SK-N-SH (cell line): Measurements from ENCODE around the gene EFCAB8. TPM values are rescaled to one million over a fixed set of nuclear protein-coding genes. Genes with fewer than 3 reads are reported as not detected.

Source experiments
- CTCF ChIA-PET: fragments of 300-600, 350-600 bp; formaldehyde crosslinking; extraction: SDS; loops from one replicate; lab custom pipeline; 2021; lab: Yijun Ruan, JAX
- POLR2A ChIA-PET: fragments of 350-600 bp; sonication (Branson Sonifier 250); formaldehyde crosslinking; extraction: SDS; loops from one replicate; lab custom pipeline; 2020; ENCODE audit warnings: antibody characterized with exemption, inconsistent platforms; lab: Yijun Ruan, JAX
- DNase-seq: peaks from one replicate; pipeline ENCODE4 v3.0.0; 2012
- H2AFZ ChIP-seq: fragments of 200-600 bp; sonication (generic); 2 replicates; pipeline ENCODE4 v1.8.1; 2016; ENCODE audit warnings: antibody characterized with exemption, mild to moderate bottlenecking, low read depth
- H3F3A ChIP-seq: fragments of 200-600 bp; sonication (generic); replicated peaks from 2 replicates; pipeline ENCODE3; 2016; ENCODE audit warnings: antibody characterized with exemption, mild to moderate bottlenecking; ENCODE audit not compliant: insufficient read depth
- H3K27ac ChIP-seq, 2 experiments: fragments of 200-500 bp in 1 of 2; fragments of 200-600 bp in 1 of 2; sonication (Bioruptor generic) in 1 of 2; sonication (generic), shearing (Covaris generic) in 1 of 2; 2 replicates each; pipeline versions ENCODE4 v1.5.1 to v1.6.1; 2014 to 2016; ENCODE audit warnings: low read depth in 2 of 2, inconsistent platforms in 1 of 2, low read length in 1 of 2, mild to moderate bottlenecking in 1 of 2, mixed read lengths in 1 of 2
- H3K27me3 ChIP-seq: fragments of 200-600 bp; sonication (generic), shearing (Covaris generic); 2 replicates; pipeline ENCODE4 v1.6.1; 2016; ENCODE audit warnings: mixed run types; ENCODE audit not compliant: insufficient read depth
- H3K36me3 ChIP-seq, 2 experiments: fragments of 200-500 bp in 1 of 2; fragments of 200-600 bp in 1 of 2; sonication (Bioruptor generic) in 1 of 2; sonication (generic) in 1 of 2; replicated peaks in 1 of 2; 2 replicates each; pipeline versions ENCODE3 to v1.5.1; 2014 to 2016; ENCODE audit warnings: low read length in 1 of 2, mild to moderate bottlenecking in 1 of 2; ENCODE audit not compliant: insufficient read depth in 2 of 2, control insufficient read depth in 1 of 2
- H3K4me1 ChIP-seq, 2 experiments: fragments of 200-500 bp in 1 of 2; fragments of 200-600 bp in 1 of 2; sonication (Bioruptor generic) in 1 of 2; sonication (generic), shearing (Covaris generic) in 1 of 2; 2 replicates each; pipeline versions ENCODE4 v1.5.1 to v1.6.1; 2014 to 2016; ENCODE audit warnings: low read depth in 1 of 2, low read length in 1 of 2, mixed run types in 1 of 2; ENCODE audit not compliant: insufficient read depth in 2 of 2, control insufficient read depth in 1 of 2
- H3K4me2 ChIP-seq: fragments of 200-600 bp; sonication (generic), shearing (Covaris generic); 2 replicates; pipeline ENCODE4 v1.6.1; 2017; ENCODE audit warnings: mixed run types
- H3K4me3 ChIP-seq, 2 experiments: fragments of 200-500 bp in 1 of 2; fragments of 200-600 bp in 1 of 2; sonication (Bioruptor generic) in 1 of 2; sonication (generic), shearing (Covaris generic) in 1 of 2; 2 replicates each; pipeline versions ENCODE4 v1.5.1 to v1.8.1; 2014 to 2016; ENCODE audit warnings: low read depth in 2 of 2, inconsistent platforms in 1 of 2, low read length in 1 of 2, mild to moderate bottlenecking in 1 of 2, mixed read lengths in 1 of 2, moderate library complexity in 1 of 2
- H3K79me2 ChIP-seq: fragments of 200-600 bp; sonication (generic); 2 replicates; pipeline ENCODE4 v1.8.1; 2017; ENCODE audit warnings: mild to moderate bottlenecking; ENCODE audit not compliant: insufficient read depth
- H3K9ac ChIP-seq: fragments of 200-600 bp; sonication (generic); 2 replicates; pipeline ENCODE4 v1.6.1; 2017; ENCODE audit warnings: mixed run types
- H3K9me2 ChIP-seq: fragments of 200-600 bp; sonication (generic); 2 replicates; pipeline ENCODE4 v1.6.1; 2017; ENCODE audit warnings: mixed run types
- H3K9me3 ChIP-seq: fragments of 200-600 bp; sonication (generic); 2 replicates; pipeline ENCODE4 v1.6.1; 2017; ENCODE audit warnings: mixed run types, mild to moderate bottlenecking, moderate library complexity
- H4K20me1 ChIP-seq: fragments of 200-600 bp; sonication (generic); 2 replicates; pipeline ENCODE4 v1.6.1; 2017; ENCODE audit warnings: mild to moderate bottlenecking, mixed run types; ENCODE audit not compliant: insufficient read depth
- EP300 ChIP-seq, 2 experiments: IDR thresholded peaks; 2 replicates each; pipeline versions ENCODE4 v1.4.0 to v1.6.1; 2012; ENCODE audit warnings: borderline replicate concordance in 1 of 2, low read depth in 1 of 2, low read length in 1 of 2
- EZH2phosphoT487 ChIP-seq: fragments of 200-600 bp; sonication (generic); IDR thresholded peaks from 2 replicates; pipeline ENCODE4 v1.6.1; 2017; ENCODE audit warnings: low read depth, mixed run types, mild to moderate bottlenecking, antibody characterized with exemption, moderate library complexity, borderline replicate concordance
- FOXM1 ChIP-seq: IDR thresholded peaks from 2 replicates; pipeline ENCODE4 v1.4.0; 2012; ENCODE audit warnings: low read depth, mild to moderate bottlenecking
- GATA2 ChIP-seq: sonication (generic); formaldehyde crosslinking; IDR thresholded peaks from 2 replicates; pipeline ENCODE4 v1.5.0; 2020; ENCODE audit warnings: mild to moderate bottlenecking, missing genetic modification reagents
- MEF2A ChIP-seq: IDR thresholded peaks from 2 replicates; pipeline ENCODE4 v1.4.0; 2012; ENCODE audit warnings: low read depth, borderline replicate concordance
- MXI1 ChIP-seq: IDR thresholded peaks from 2 replicates; pipeline ENCODE4 v1.6.1; 2012; ENCODE audit warnings: mild to moderate bottlenecking, low read depth, low read length, improper control_type of control experiment
- NFIC ChIP-seq: IDR thresholded peaks from 2 replicates; pipeline ENCODE4 v1.4.0; 2012; ENCODE audit warnings: borderline replicate concordance
- NRF1 ChIP-seq: IDR thresholded peaks from 2 replicates; pipeline ENCODE4 v1.6.1; 2012; ENCODE audit warnings: low read depth, mild to moderate bottlenecking, low read length
- RAD21 ChIP-seq: IDR thresholded peaks from 2 replicates; pipeline ENCODE4 v1.6.1; 2012; ENCODE audit warnings: mild to moderate bottlenecking, low read length
- RFX5 ChIP-seq: IDR thresholded peaks from 2 replicates; pipeline ENCODE4 v1.6.1; 2012; ENCODE audit warnings: mild to moderate bottlenecking, improper control_type of control experiment, low read length
- SIN3A ChIP-seq: IDR thresholded peaks from 2 replicates; pipeline ENCODE4 v1.6.1; 2012; ENCODE audit warnings: low read depth, mild to moderate bottlenecking, low read length, moderate library complexity, borderline replicate concordance
- SMC3 ChIP-seq: IDR thresholded peaks from 2 replicates; pipeline ENCODE4 v1.6.1; 2012; ENCODE audit warnings: low read depth, low read length, improper control_type of control experiment
- TAF1 ChIP-seq: IDR thresholded peaks from 2 replicates; pipeline ENCODE4 v1.6.1; 2012; ENCODE audit warnings: low read depth, mild to moderate bottlenecking, low read length, moderate library complexity, borderline replicate concordance
- TEAD4 ChIP-seq: IDR thresholded peaks from 2 replicates; pipeline ENCODE4 v1.4.0; 2012; ENCODE audit warnings: mild to moderate bottlenecking, borderline replicate concordance; ENCODE audit not compliant: insufficient read depth
- YY1 ChIP-seq: IDR thresholded peaks from 2 replicates; pipeline ENCODE4 v1.4.0; 2012; ENCODE audit warnings: low read depth, mild to moderate bottlenecking
- WGBS: methylation state at CpG from one replicate; pipeline ENCODE4 v1.1.6; 2017; ENCODE audit warnings: low lambda C conversion rate; 5-methylcytosine and 5-hydroxymethylcytosine counted together
- polyA plus RNA-seq, 3 experiments: library from polyadenylated mRNA; depleted of rRNA; stranded (reverse); fragments of >200 nt; gene quantifications; 2 replicates each; pipeline ENCODE4 v1.2.3, GENCODE V29; 2012
- TF ChIP-seq, protein P1 (sequence below): IDR thresholded peaks from 2 replicates; pipeline ENCODE4 v1.4.0; 2012; ENCODE audit warnings: low read depth, borderline replicate concordance
- TF ChIP-seq, protein P2 (sequence below): IDR thresholded peaks from 2 replicates; pipeline ENCODE4 v1.6.1; 2012; ENCODE audit warnings: mild to moderate bottlenecking, low read depth, low read length, moderate library complexity
- TF ChIP-seq, protein P3 (sequence below): IDR thresholded peaks from 2 replicates; pipeline ENCODE4; 2012
- TF ChIP-seq, protein P4 (sequence below): IDR thresholded peaks from 2 replicates; pipeline ENCODE4 v1.4.0; 2012; ENCODE audit warnings: low read depth, borderline replicate concordance
- TF ChIP-seq, protein P5 (sequence below): IDR thresholded peaks from 2 replicates; pipeline ENCODE4 v1.4.0; 2012; ENCODE audit warnings: low read depth

Gene EFCAB8
- polyA plus RNA-seq, 1 of the 3 experiments (the other 2 are of a cell fraction), result not detected

DNA sequence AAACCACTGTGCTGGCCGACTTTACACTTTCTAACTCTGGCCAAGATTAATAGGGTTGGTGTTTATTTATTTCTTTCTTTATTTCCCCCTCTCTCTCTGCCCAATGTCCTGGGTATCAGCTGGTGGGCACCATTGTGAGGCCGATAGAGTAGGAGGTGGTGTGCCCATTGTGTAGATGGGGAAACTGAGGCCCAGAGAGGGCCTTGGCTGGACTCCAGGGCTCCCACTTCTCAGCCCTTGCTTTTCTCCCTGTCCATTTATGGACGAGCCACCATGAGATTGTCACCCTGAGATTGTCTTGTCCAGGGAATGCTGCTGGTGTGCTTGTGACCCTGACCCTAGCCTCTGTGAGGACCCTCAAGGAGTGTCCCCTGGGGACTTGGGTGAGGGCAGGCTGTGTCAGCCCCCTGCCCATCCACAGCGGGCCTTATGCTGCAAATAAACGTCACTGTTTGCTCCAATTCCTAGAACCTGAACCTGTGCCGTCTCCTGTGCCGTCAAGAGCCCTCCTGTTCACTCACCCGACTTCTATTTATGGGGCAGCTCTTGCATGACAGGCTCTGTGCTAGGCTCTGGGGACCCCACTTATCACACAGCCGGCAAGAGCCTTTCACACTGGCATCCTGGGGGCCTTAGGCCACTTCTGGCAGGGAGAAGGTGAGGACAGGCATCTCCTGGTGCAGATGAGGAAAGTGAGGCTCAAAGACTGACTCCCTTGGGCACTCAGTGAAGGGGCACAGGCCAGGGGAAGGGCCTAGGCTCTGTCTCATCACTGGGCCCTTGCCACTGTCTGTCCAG lies 120.7 kb downstream of the EFCAB8 start:
- TF ChIP-seq, protein P1, sequence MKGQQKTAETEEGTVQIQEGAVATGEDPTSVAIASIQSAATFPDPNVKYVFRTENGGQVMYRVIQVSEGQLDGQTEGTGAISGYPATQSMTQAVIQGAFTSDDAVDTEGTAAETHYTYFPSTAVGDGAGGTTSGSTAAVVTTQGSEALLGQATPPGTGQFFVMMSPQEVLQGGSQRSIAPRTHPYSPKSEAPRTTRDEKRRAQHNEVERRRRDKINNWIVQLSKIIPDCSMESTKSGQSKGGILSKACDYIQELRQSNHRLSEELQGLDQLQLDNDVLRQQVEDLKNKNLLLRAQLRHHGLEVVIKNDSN, result no peak
- no peak for TF ChIP-seq TEAD4
- TF ChIP-seq, protein P2, sequence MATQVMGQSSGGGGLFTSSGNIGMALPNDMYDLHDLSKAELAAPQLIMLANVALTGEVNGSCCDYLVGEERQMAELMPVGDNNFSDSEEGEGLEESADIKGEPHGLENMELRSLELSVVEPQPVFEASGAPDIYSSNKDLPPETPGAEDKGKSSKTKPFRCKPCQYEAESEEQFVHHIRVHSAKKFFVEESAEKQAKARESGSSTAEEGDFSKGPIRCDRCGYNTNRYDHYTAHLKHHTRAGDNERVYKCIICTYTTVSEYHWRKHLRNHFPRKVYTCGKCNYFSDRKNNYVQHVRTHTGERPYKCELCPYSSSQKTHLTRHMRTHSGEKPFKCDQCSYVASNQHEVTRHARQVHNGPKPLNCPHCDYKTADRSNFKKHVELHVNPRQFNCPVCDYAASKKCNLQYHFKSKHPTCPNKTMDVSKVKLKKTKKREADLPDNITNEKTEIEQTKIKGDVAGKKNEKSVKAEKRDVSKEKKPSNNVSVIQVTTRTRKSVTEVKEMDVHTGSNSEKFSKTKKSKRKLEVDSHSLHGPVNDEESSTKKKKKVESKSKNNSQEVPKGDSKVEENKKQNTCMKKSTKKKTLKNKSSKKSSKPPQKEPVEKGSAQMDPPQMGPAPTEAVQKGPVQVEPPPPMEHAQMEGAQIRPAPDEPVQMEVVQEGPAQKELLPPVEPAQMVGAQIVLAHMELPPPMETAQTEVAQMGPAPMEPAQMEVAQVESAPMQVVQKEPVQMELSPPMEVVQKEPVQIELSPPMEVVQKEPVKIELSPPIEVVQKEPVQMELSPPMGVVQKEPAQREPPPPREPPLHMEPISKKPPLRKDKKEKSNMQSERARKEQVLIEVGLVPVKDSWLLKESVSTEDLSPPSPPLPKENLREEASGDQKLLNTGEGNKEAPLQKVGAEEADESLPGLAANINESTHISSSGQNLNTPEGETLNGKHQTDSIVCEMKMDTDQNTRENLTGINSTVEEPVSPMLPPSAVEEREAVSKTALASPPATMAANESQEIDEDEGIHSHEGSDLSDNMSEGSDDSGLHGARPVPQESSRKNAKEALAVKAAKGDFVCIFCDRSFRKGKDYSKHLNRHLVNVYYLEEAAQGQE, result no peak
- no peak for TF ChIP-seq MEF2A
- TF ChIP-seq RFX5, result no peak
- TF ChIP-seq EP300 (IDR thresholded peaks at IDR 0.05; ENCODE audit: borderline replicate concordance in 1 of 2, low read depth in 1 of 2, low read length in 1 of 2), result no peak
- no peak for TF ChIP-seq GATA2 (CRISPR knock-in tag)
- TF ChIP-seq FOXM1, result no peak
- TF ChIP-seq TAF1, result no peak
- no peak for TF ChIP-seq SIN3A
- no peak for TF ChIP-seq YY1
- TF ChIP-seq EZH2phosphoT487, result no peak
- no peak for TF ChIP-seq SMC3
- TF ChIP-seq, protein P3, sequence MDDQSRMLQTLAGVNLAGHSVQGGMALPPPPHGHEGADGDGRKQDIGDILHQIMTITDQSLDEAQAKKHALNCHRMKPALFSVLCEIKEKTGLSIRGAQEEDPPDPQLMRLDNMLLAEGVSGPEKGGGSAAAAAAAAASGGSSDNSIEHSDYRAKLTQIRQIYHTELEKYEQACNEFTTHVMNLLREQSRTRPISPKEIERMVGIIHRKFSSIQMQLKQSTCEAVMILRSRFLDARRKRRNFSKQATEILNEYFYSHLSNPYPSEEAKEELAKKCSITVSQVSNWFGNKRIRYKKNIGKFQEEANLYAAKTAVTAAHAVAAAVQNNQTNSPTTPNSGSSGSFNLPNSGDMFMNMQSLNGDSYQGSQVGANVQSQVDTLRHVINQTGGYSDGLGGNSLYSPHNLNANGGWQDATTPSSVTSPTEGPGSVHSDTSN, result no peak
- TF ChIP-seq NFIC, result no peak
- TF ChIP-seq, protein P4, sequence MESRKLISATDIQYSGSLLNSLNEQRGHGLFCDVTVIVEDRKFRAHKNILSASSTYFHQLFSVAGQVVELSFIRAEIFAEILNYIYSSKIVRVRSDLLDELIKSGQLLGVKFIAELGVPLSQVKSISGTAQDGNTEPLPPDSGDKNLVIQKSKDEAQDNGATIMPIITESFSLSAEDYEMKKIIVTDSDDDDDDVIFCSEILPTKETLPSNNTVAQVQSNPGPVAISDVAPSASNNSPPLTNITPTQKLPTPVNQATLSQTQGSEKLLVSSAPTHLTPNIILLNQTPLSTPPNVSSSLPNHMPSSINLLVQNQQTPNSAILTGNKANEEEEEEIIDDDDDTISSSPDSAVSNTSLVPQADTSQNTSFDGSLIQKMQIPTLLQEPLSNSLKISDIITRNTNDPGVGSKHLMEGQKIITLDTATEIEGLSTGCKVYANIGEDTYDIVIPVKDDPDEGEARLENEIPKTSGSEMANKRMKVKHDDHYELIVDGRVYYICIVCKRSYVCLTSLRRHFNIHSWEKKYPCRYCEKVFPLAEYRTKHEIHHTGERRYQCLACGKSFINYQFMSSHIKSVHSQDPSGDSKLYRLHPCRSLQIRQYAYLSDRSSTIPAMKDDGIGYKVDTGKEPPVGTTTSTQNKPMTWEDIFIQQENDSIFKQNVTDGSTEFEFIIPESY, result no peak
- TF ChIP-seq MXI1, result no peak
- no peak for TF ChIP-seq RAD21
- TF ChIP-seq NRF1, result no peak
- TF ChIP-seq, protein P5, sequence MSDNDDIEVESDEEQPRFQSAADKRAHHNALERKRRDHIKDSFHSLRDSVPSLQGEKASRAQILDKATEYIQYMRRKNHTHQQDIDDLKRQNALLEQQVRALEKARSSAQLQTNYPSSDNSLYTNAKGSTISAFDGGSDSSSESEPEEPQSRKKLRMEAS, result no peak
- no peaks in the 10 kb centered on the region; the same call in 1 of the 2 replicates for H3K27me3 ChIP-seq
- no peaks in the 10 kb centered on the region for H3K9me3 ChIP-seq
- no peaks in the 10 kb centered on the region for H3K36me3 ChIP-seq
- H3K4me1 ChIP-seq, result peaks cover 0 to 3% of the 10 kb centered on the region in 2 experiments; a peak in 1 of 4 replicates
- DNase-seq, result no peak
- no peak overlapping the region for H3K4me3 ChIP-seq
- H3K79me2 ChIP-seq, result no peaks in the 10 kb centered on the region
- ChIA-PET CTCF (no interaction called here), POLR2A (no interaction called here)
- H3K27ac ChIP-seq, result no peak overlapping the region
- H2AFZ ChIP-seq, result no peak overlapping the region
- no peak overlapping the region for H3K9ac ChIP-seq
- H3F3A ChIP-seq, result no peaks in the 10 kb centered on the region
- H4K20me1 ChIP-seq, result no peaks in the 10 kb centered on the region
- H3K9me2 ChIP-seq, result no peaks in the 10 kb centered on the region
- no peak overlapping the region for H3K4me2 ChIP-seq
- WGBS, result 24% methylated on average over 6 of the region's 9 CpGs
